ENCODE measurements around the gene ASCC3. TPM values are rescaled to one million over a fixed set of nuclear protein-coding genes. Genes with fewer than 3 reads are reported as not detected.

ASCC3 gene
- total RNA-seq, 1 donor from 2014 or later: 75.3 TPM

GRCh38 chr6:100806296-100806695, 74.8 kb downstream of the ASCC3 start:
- Mint-ChIP-seq H3K27me3 (ENCODE audit: insufficient read depth, low read depth) (no peaks in the 10 kb centered on the region), H3K4me3 (no peak overlapping the region), H3K36me3 (no peaks in the 10 kb centered on the region), H3K4me1 (no peaks in the 10 kb centered on the region), H3K9me3 (no peaks in the 10 kb centered on the region), H3K27ac (no peak overlapping the region)
- Histone ChIP-seq H3K27ac (no peak overlapping the region), H3K4me1 (no peaks in the 10 kb centered on the region), H3K36me3 (peaks cover 3% of the 10 kb centered on the region), H3K4me2 (no peak overlapping the region), H3K27me3 (no peaks in the 10 kb centered on the region), H3K9ac (no peak overlapping the region), H3K79me2 (ENCODE audit: low read depth) (peaks cover 42% of the 10 kb centered on the region), H3F3A (ENCODE audit: low read depth) (no peaks in the 10 kb centered on the region), H3K4me3 (no peak overlapping the region), H3K9me3 (ENCODE audit: low read depth) (no peaks in the 10 kb centered on the region), H4K20me1 (ENCODE audit: low read depth) (no peaks in the 10 kb centered on the region), H2AFZ (replicated peaks) (no peak overlapping the region)
- no peak for TF ChIP-seq EZH2phosphoT487 (IDR thresholded peaks at IDR 0.05)
- no peak for TF ChIP-seq EZH2 (IDR thresholded peaks at IDR 0.05)
- no peak for TF ChIP-seq CTCF (IDR thresholded peaks at IDR 0.05)
- no peak for DNase-seq (ENCODE audit: low spot score)

GRCh38 chr6:100803264-100804045, 77.7 kb downstream of the ASCC3 start:
- H3K4me2 ChIP-seq: no peak overlapping the region
- H3K9me3 ChIP-seq (ENCODE audit: low read depth): no peaks in the 10 kb centered on the region
- DNase-seq (ENCODE audit: low spot score): no peak
- no peak overlapping the region for H3K4me3 ChIP-seq
- H2AFZ ChIP-seq (replicated peaks): no peak overlapping the region
- H3K27me3 ChIP-seq: no peaks in the 10 kb centered on the region
- no peak for TF ChIP-seq EZH2phosphoT487 (IDR thresholded peaks at IDR 0.05)
- no peak for TF ChIP-seq EZH2 (IDR thresholded peaks at IDR 0.05)
- no peak for TF ChIP-seq CTCF (IDR thresholded peaks at IDR 0.05)
- no peaks in the 10 kb centered on the region for H3K4me1 Mint-ChIP-seq
- peaks cover 6% of the 10 kb centered on the region for H3K4me1 ChIP-seq
- no peaks in the 10 kb centered on the region for H3K9me3 Mint-ChIP-seq
- H3K27ac Mint-ChIP-seq: no peak overlapping the region
- no peaks in the 10 kb centered on the region for H3K36me3 Mint-ChIP-seq
- H3K79me2 ChIP-seq (ENCODE audit: low read depth): peaks cover 32% of the 10 kb centered on the region
- H3K27me3 Mint-ChIP-seq (ENCODE audit: insufficient read depth, low read depth): no peaks in the 10 kb centered on the region
- no peaks in the 10 kb centered on the region for H4K20me1 ChIP-seq (ENCODE audit: low read depth)
- H3K27ac ChIP-seq: no peak overlapping the region
- peaks cover 5% of the 10 kb centered on the region for H3K36me3 ChIP-seq
- H3K4me3 Mint-ChIP-seq: no peak overlapping the region
- no peak overlapping the region for H3K9ac ChIP-seq
- H3F3A ChIP-seq (ENCODE audit: low read depth): no peaks in the 10 kb centered on the region

GRCh38 chr6:100801036-100801435, 80.1 kb downstream of the ASCC3 start:
- no peaks in the 10 kb centered on the region for H3K36me3 Mint-ChIP-seq
- H3K9me3 ChIP-seq (ENCODE audit: low read depth): no peaks in the 10 kb centered on the region
- H3K4me3 ChIP-seq: no peak overlapping the region
- no peak for TF ChIP-seq CTCF (IDR thresholded peaks at IDR 0.05)
- no peak for TF ChIP-seq EZH2phosphoT487 (IDR thresholded peaks at IDR 0.05)
- no peak for TF ChIP-seq EZH2 (IDR thresholded peaks at IDR 0.05)
- no peaks in the 10 kb centered on the region for H3F3A ChIP-seq (ENCODE audit: low read depth)
- no peaks in the 10 kb centered on the region for H3K4me1 Mint-ChIP-seq
- no peak overlapping the region for H3K4me2 ChIP-seq
- H3K27ac ChIP-seq: no peak overlapping the region
- H4K20me1 ChIP-seq (ENCODE audit: low read depth): no peaks in the 10 kb centered on the region
- H3K9me3 Mint-ChIP-seq: no peaks in the 10 kb centered on the region
- no peak overlapping the region for H3K9ac ChIP-seq
- DNase-seq (ENCODE audit: low spot score): no peak
- H3K27me3 ChIP-seq: no peaks in the 10 kb centered on the region
- peaks cover 14% of the 10 kb centered on the region for H3K79me2 ChIP-seq (ENCODE audit: low read depth)
- H3K36me3 ChIP-seq: peaks cover 11% of the 10 kb centered on the region
- no peak overlapping the region for H2AFZ ChIP-seq (replicated peaks)
- H3K4me1 ChIP-seq: peaks cover 6% of the 10 kb centered on the region
- no peaks in the 10 kb centered on the region for H3K27me3 Mint-ChIP-seq (ENCODE audit: insufficient read depth, low read depth)
- no peak overlapping the region for H3K27ac Mint-ChIP-seq
- no peak overlapping the region for H3K4me3 Mint-ChIP-seq

Data from neural progenitor cell (in vitro differentiated cells).